H9 (cell line): ENCODE data around the gene RNF141. TPM values are rescaled to one million over a fixed set of nuclear protein-coding genes. Genes with fewer than 3 reads are reported as not detected.

ENCODE experiments used
- DNase-seq: peaks from one replicate; pipeline ENCODE4 v3.0.0-alpha.2; 2017
- H2AFZ ChIP-seq: one replicate; pipeline ENCODE4 v1.6.1; 2013; ENCODE audit warnings: mild to moderate bottlenecking, low read length, control low read depth, moderate library complexity
- H2AK5ac ChIP-seq: 2 replicates; pipeline ENCODE4 v1.6.1; 2013; ENCODE audit warnings: low read length, control low read depth, mixed read lengths; ENCODE audit not compliant: insufficient read length
- H2BK120ac ChIP-seq: one replicate; pipeline ENCODE4 v1.6.1; 2013; ENCODE audit warnings: low read depth, mild to moderate bottlenecking, low read length, control low read depth, inconsistent platforms; ENCODE audit not compliant: poor library complexity, severe bottlenecking
- H2BK12ac ChIP-seq: 2 replicates; pipeline ENCODE4 v1.6.1; 2013; ENCODE audit warnings: low read length, control low read depth, mixed read lengths, low read depth; ENCODE audit not compliant: insufficient read length
- H2BK15ac ChIP-seq: 2 replicates; pipeline ENCODE4 v1.6.1; 2013; ENCODE audit warnings: low read depth, low read length, control low read depth
- H2BK20ac ChIP-seq: one replicate; pipeline ENCODE4 v1.6.1; 2013; ENCODE audit warnings: low read depth, mild to moderate bottlenecking, low read length, control low read depth, inconsistent platforms; ENCODE audit not compliant: poor library complexity, severe bottlenecking
- H2BK5ac ChIP-seq: 2 replicates; pipeline ENCODE4 v1.6.1; 2013; ENCODE audit warnings: low read length, control low read depth, mixed read lengths; ENCODE audit not compliant: insufficient read length
- H3K14ac ChIP-seq: 2 replicates; pipeline ENCODE4 v1.6.1; 2013; ENCODE audit warnings: low read length, control low read depth; ENCODE audit not compliant: insufficient read depth
- H3K18ac ChIP-seq: 2 replicates; pipeline ENCODE4 v1.6.1; 2013; ENCODE audit warnings: low read depth, mild to moderate bottlenecking, mixed read lengths, low read length, control low read depth; ENCODE audit not compliant: insufficient read length
- H3K23ac ChIP-seq: 2 replicates; pipeline ENCODE4 v1.6.1; 2013; ENCODE audit warnings: low read length, control low read depth, mixed read lengths, low read depth; ENCODE audit not compliant: insufficient read length
- H3K23me2 ChIP-seq: 2 replicates; pipeline ENCODE4 v1.6.1; 2013; ENCODE audit warnings: low read depth, mild to moderate bottlenecking, mixed read lengths, low read length, control low read depth; ENCODE audit not compliant: insufficient read length, poor library complexity, severe bottlenecking
- H3K27ac ChIP-seq: 2 replicates; pipeline ENCODE4 v1.5.1; 2013; ENCODE audit warnings: low read length, control low read depth, mixed read lengths, low read depth; ENCODE audit not compliant: insufficient read length
- H3K27me3 ChIP-seq: 2 replicates; pipeline ENCODE4 v1.6.1; 2013; ENCODE audit warnings: low read length, control low read depth, inconsistent platforms; ENCODE audit not compliant: insufficient read depth
- H3K4ac ChIP-seq: 2 replicates; pipeline ENCODE4 v1.6.1; 2013; ENCODE audit warnings: low read depth, mild to moderate bottlenecking, control low read depth, inconsistent platforms, low read length, moderate library complexity
- H3K4me1 ChIP-seq: 2 replicates; pipeline ENCODE4 v1.6.1; 2013; ENCODE audit warnings: low read length, control low read depth, inconsistent platforms; ENCODE audit not compliant: insufficient read depth
- H3K4me2 ChIP-seq: 2 replicates; pipeline ENCODE4 v1.6.1; 2013; ENCODE audit warnings: low read length, control low read depth, mixed read lengths; ENCODE audit not compliant: insufficient read length, insufficient read depth
- H3K56ac ChIP-seq: 2 replicates; pipeline ENCODE4 v1.6.1; 2013; ENCODE audit warnings: low read depth, mild to moderate bottlenecking, mixed read lengths, low read length, control low read depth; ENCODE audit not compliant: insufficient read length
- H3K79me1 ChIP-seq: 2 replicates; pipeline ENCODE4 v1.6.1; 2013; ENCODE audit warnings: low read depth, mild to moderate bottlenecking, moderate library complexity, low read length, control low read depth, inconsistent platforms; ENCODE audit not compliant: insufficient read depth, poor library complexity, severe bottlenecking
- H3K79me2 ChIP-seq: 2 replicates; pipeline ENCODE4 v1.6.1; 2013; ENCODE audit warnings: low read length, control low read depth, inconsistent platforms; ENCODE audit not compliant: insufficient read depth
- H3K9ac ChIP-seq: 2 replicates; pipeline ENCODE4 v1.6.1; 2013; ENCODE audit warnings: low read length, control low read depth, mixed read lengths; ENCODE audit not compliant: insufficient read length; ENCODE audit errors: extremely low read depth
- H3K9me3 ChIP-seq: one replicate; pipeline ENCODE4 v1.6.1; 2013; ENCODE audit warnings: low read depth, low read length, inconsistent platforms; ENCODE audit not compliant: control insufficient read depth
- H3T11ph ChIP-seq: one replicate; pipeline ENCODE4 v1.6.1; 2013; ENCODE audit warnings: mild to moderate bottlenecking, low read length, control low read depth, inconsistent platforms
- H4K20me1 ChIP-seq: one replicate; pipeline ENCODE4 v1.6.1; 2013; ENCODE audit not compliant: control insufficient read depth, insufficient read length, insufficient read depth
- H4K5ac ChIP-seq: 2 replicates; pipeline ENCODE4 v1.6.1; 2013; ENCODE audit warnings: low read depth, mild to moderate bottlenecking, mixed read lengths, low read length, control low read depth; ENCODE audit not compliant: insufficient read length
- H4K8ac ChIP-seq: replicated peaks from 2 replicates; pipeline ENCODE4 v1.6.1; 2013; ENCODE audit warnings: low read length, control low read depth, mixed read lengths, low read depth; ENCODE audit not compliant: insufficient read length
- H4K91ac ChIP-seq: 2 replicates; pipeline ENCODE4 v1.6.1; 2013; ENCODE audit warnings: low read depth, mild to moderate bottlenecking, moderate library complexity, mixed read lengths, low read length, control low read depth; ENCODE audit not compliant: insufficient read length
- H3K27ac Mint-ChIP-seq, 3 experiments: 2 replicates in 2 of 3; 3 replicates in 1 of 3; pipeline ENCODE4 v1.8.0; 2020 to 2021; ENCODE audit warnings: mixed read lengths in 3 of 3, mild to moderate bottlenecking in 1 of 3, moderate library complexity in 1 of 3
- H3K27me3 Mint-ChIP-seq: 2 replicates; pipeline ENCODE4 v1.8.0; 2021; ENCODE audit warnings: low read depth, mild to moderate bottlenecking, moderate library complexity, mixed read lengths
- H3K36me3 Mint-ChIP-seq, 3 experiments: 2 replicates in 2 of 3; 3 replicates in 1 of 3; pipeline ENCODE4 v1.8.0; 2020 to 2021; ENCODE audit warnings: low read depth in 3 of 3, mixed read lengths in 3 of 3; ENCODE audit not compliant: insufficient read depth in 1 of 3
- H3K4me1 Mint-ChIP-seq, 2 experiments: 2 replicates each; pipeline ENCODE4 v1.8.0; 2020; ENCODE audit warnings: mixed read lengths in 2 of 2
- H3K4me3 Mint-ChIP-seq, 2 experiments: 2 replicates in 1 of 2; 3 replicates in 1 of 2; pipeline ENCODE4 v1.8.0; 2020 to 2021; ENCODE audit warnings: mild to moderate bottlenecking in 2 of 2, mixed read lengths in 2 of 2, moderate library complexity in 1 of 2
- H3K9me3 Mint-ChIP-seq, 2 experiments: 2 replicates in 1 of 2; 3 replicates in 1 of 2; pipeline ENCODE4 v1.8.0; 2020; ENCODE audit warnings: mild to moderate bottlenecking in 2 of 2, mixed read lengths in 2 of 2, moderate library complexity in 1 of 2
- CTCF ChIP-seq: fragments of 200-600 bp; sonication (generic); conservative IDR thresholded peaks from 3 replicates; pipeline ENCODE4 v1.8.0; 2021; ENCODE audit warnings: antibody characterized with exemption, mild to moderate bottlenecking
- WGBS: extraction: QIAGEN DNeasy Blood & Tissue Kit; methylation state at CpG from one replicate; pipeline ENCODE4 v1.1.7; 2013; ENCODE audit warnings: missing lambda C conversion rate, low lambda C conversion rate, mixed read lengths; ENCODE audit not compliant: insufficient read length; ENCODE audit errors: extremely low coverage; 5-methylcytosine and 5-hydroxymethylcytosine counted together
- total RNA-seq: library from RNA; stranded (reverse); gene quantifications from 2 replicates; pipeline ENCODE4 v1.2.1, GENCODE V29; 2021

RNF141 gene
- total RNA-seq, 1 experiment from 2014 or later, result 24.7 TPM

- Histone ChIP-seq H2AFZ (no peak overlapping the region), H3K27ac (no peak overlapping the region), H3K14ac (no peak overlapping the region), H3T11ph (no peak overlapping the region), H3K9me3 (no peaks in the 10 kb centered on the region), H2AK5ac (no peak overlapping the region), H3K4me1 (0 out of 2 replicates have a peak, but pooled peaks cover 2% of the 10 kb centered on the region), H4K20me1 (no peaks in the 10 kb centered on the region), H3K23ac (no peak overlapping the region), H4K91ac (no peak overlapping the region), H3K18ac (no peak overlapping the region), H2BK120ac (no peak overlapping the region), H4K8ac (no peak overlapping the region), H3K4me2 (no peak overlapping the region), H3K79me2 (no peaks in the 10 kb centered on the region), H2BK5ac (no peak overlapping the region), H3K27me3 (no peaks in the 10 kb centered on the region), H3K9ac (no peak overlapping the region), H3K23me2 (no peaks in the 10 kb centered on the region), H3K79me1 (no peaks in the 10 kb centered on the region), H3K56ac (no peak overlapping the region), H2BK15ac (no peak overlapping the region), H2BK20ac (no peak overlapping the region), H2BK12ac (no peak overlapping the region), H4K5ac (no peak overlapping the region), H3K4ac (no peak overlapping the region)
- peaks cover 5 to 8% (median 6%) of the 10 kb centered on the region in 3 experiments; a peak in 5 of 7 replicates for H3K36me3 Mint-ChIP-seq
- H3K27ac Mint-ChIP-seq, result no peak overlapping the region; a peak in 1 of 7 replicates
- no peak for DNase-seq
- no peaks in the 10 kb centered on the region for H3K27me3 Mint-ChIP-seq
- peaks cover 8 to 19% of the 10 kb centered on the region in 2 experiments for H3K4me1 Mint-ChIP-seq
- no peaks in the 10 kb centered on the region for H3K9me3 Mint-ChIP-seq
- no CpG with 5 or more reads among the region's 3 CpGs for WGBS
- H3K4me3 Mint-ChIP-seq, result no peak overlapping the region
- no peak for TF ChIP-seq CTCF
Measured at GRCh38 chr11:10502770-10503169, 38.2 kb downstream of the RNF141 start.
